Rectal smooth muscle tissue (tissue), 1 donor: ENCODE measurements around the gene PLK4.
"Not testable (repeated sequence)": the region's sequence is repeated elsewhere in the genome, so short reads cannot be mapped to it uniquely, and the experiment has no call there.

ENCODE experiments used
- H3K27ac ChIP-seq: one replicate; pipeline ENCODE4 v1.7.0; 2013; ENCODE audit warnings: low read depth, low read length, inconsistent platforms
- H3K27me3 ChIP-seq: one replicate; pipeline ENCODE4 v1.7.0; 2013; ENCODE audit warnings: low read length; ENCODE audit not compliant: control insufficient read depth, insufficient read depth
- H3K36me3 ChIP-seq: one replicate; pipeline ENCODE4 v1.7.0; 2013; ENCODE audit warnings: low read length; ENCODE audit not compliant: control insufficient read depth, insufficient read depth
- H3K4me1 ChIP-seq: one replicate; pipeline ENCODE4 v1.7.0; 2013; ENCODE audit warnings: low read length; ENCODE audit not compliant: control insufficient read depth, insufficient read depth
- H3K4me3 ChIP-seq: one replicate; pipeline ENCODE4 v1.7.0; 2013; ENCODE audit warnings: low read length
- H3K9ac ChIP-seq: one replicate; pipeline ENCODE4 v1.7.0; 2013; ENCODE audit warnings: low read length

The PLK4 gene

DNA sequence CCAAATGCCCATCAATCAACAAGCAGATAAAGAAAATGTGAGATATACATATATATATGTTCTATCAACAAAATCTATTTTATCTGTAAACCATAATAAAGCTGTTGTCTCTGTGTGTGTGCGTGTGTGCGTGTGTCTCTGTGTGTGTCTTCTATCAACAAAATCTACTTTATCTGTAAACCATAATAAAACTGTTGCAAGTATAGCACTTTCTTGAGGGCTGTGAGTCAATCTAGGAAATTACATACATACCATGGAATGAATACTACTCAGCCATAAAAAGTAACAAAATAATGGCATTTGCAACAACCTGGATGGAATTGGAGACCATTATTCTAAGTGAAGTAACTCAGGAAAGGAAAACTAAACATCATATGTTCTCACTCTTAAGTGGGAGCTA, 12.5 kb upstream of the PLK4 start:
- H3K36me3 ChIP-seq: no peaks in the 10 kb centered on the region
- no peaks in the 10 kb centered on the region for H3K27me3 ChIP-seq
- no peak overlapping the region for H3K9ac ChIP-seq
- no peak overlapping the region for H3K4me3 ChIP-seq
- peaks cover 2% of the 10 kb centered on the region for H3K4me1 ChIP-seq
- no peak overlapping the region for H3K27ac ChIP-seq

DNA sequence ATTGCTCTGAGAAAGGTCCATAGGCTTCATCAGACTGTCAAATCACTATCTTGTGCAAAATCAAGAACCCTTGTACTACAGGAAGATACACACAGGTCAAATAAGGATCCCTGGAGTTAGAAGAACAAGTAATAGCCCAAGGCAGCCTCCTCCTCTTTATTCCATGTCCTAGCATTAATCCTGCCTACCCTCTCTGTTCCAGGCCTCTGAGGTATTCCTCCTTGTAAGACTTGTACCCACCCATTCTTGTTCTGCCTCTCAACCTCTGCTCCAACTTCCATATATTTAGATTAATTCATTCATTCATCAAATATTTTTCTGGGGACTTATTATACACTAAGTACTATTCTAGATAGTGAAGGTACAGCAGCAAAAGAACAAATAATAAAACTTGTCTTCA, 10.4 kb upstream of the PLK4 start:
- Histone ChIP-seq H3K4me3 (no peak overlapping the region), H3K9ac (no peak overlapping the region), H3K27ac (peak overlapping the region; percentile 32), H3K4me1 (peaks cover 2% of the 10 kb centered on the region), H3K27me3 (no peaks in the 10 kb centered on the region), H3K36me3 (no peaks in the 10 kb centered on the region)

DNA sequence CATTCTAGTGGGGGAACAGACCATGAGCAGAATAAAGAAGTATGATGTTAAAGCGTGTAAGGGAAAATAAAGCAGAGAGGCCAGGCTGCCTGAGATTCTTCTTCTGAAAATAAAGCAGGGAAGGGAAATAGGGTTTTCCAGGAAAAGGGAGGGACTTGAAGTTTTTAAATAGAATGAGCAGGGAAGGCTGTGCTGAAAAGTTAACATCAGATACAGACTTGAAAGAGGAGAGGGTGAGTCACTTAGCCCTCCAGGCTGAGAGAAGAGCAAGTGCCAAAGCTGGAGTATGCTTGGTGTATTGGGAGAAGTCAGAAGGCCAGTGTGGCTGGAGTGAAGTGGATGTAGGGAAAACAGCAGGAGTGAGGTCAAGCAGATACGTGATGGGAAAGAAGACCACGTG, 10.0 kb upstream of the PLK4 start:
- H3K4me1 ChIP-seq: peaks cover 2% of the 10 kb centered on the region
- H3K9ac ChIP-seq: no peak overlapping the region
- H3K4me3 ChIP-seq: no peak overlapping the region
- no peaks in the 10 kb centered on the region for H3K27me3 ChIP-seq
- no peaks in the 10 kb centered on the region for H3K36me3 ChIP-seq
- no peak overlapping the region for H3K27ac ChIP-seq

DNA sequence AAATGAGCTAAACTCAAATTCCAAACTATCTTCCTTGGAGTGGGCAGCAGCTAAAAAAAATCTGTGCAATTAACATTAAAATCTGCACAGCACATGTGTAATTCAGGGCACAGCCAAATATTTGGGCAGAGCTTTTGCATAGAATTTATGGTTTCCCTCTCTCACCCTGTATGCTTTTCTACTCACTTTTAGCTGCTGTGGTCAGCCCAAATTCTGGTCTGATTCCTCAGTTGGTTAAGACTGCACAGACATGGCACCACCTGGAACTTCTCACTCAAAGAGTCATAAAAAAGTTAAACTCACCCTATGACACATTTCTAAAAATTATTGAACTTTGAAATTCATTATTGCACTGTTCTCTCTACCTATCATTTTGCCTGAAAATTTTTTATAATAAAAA, 4.9 kb upstream of the PLK4 start:
- Histone ChIP-seq H3K4me3 (no peak overlapping the region), H3K36me3 (no peaks in the 10 kb centered on the region), H3K27ac (no peak overlapping the region), H3K4me1 (peaks cover 2% of the 10 kb centered on the region), H3K27me3 (no peaks in the 10 kb centered on the region), H3K9ac (no peak overlapping the region)

DNA sequence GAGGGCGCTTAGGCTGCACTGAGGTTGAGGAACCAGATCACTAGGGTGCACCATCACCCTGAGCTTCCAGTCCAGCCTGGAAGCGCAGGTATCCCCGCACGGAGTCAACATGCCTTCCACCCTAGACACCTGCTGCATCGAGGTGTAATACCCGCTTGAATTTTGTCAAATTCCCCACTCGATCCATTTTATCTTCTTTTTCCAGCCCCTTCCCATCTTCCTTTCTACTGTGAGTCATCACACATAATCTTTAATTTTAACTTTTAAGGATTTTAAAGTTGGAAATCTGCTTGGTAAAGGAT, 821 bp downstream of the PLK4 start:
- no peaks in the 10 kb centered on the region for H3K36me3 ChIP-seq
- no peaks in the 10 kb centered on the region for H3K27me3 ChIP-seq
- peak overlapping the region; percentile 96 for H3K4me3 ChIP-seq
- no peak overlapping the region for H3K27ac ChIP-seq
- peaks cover 4% of the 10 kb centered on the region for H3K4me1 ChIP-seq
- no peak overlapping the region for H3K9ac ChIP-seq

DNA sequence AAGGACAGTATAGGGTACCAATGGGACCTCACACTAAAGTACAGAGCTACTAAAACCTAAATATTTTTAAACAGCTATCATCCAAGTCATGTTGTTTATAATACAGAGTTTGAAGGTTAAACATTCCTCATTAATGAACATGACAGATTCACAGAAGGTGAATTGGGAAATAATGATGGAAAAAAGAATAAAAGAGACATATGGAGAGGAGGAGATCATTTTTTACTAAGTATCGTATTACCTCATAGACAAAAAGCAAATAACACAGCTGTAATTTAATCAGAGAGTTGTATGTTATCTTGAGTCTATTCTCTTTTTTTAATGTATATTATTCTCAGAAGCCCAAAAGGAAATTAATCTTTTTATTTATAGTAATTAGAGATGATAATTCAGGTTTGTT, 7.9 kb downstream of the PLK4 start:
- Histone ChIP-seq H3K27me3 (no peaks in the 10 kb centered on the region), H3K27ac (no peak overlapping the region), H3K4me3 (no peak overlapping the region), H3K9ac (no peak overlapping the region), H3K4me1 (no peaks in the 10 kb centered on the region), H3K36me3 (no peaks in the 10 kb centered on the region)

DNA sequence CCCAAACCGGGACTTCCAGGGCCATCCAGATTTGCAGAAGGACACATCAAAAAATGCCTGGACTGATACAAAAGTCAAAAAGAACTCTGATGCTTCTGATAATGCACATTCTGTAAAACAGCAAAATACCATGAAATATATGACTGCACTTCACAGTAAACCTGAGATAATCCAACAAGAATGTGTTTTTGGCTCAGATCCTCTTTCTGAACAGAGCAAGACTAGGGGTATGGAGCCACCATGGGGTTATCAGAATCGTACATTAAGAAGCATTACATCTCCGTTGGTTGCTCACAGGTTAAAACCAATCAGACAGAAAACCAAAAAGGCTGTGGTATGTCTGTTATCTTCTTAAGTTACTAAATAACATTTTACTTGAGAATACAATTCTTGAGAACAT, 9.2 kb downstream of the PLK4 start:
- Histone ChIP-seq H3K27me3 (no peaks in the 10 kb centered on the region), H3K36me3 (no peaks in the 10 kb centered on the region), H3K4me1 (no peaks in the 10 kb centered on the region), H3K9ac (no peak overlapping the region), H3K27ac (no peak overlapping the region), H3K4me3 (no peak overlapping the region)

DNA sequence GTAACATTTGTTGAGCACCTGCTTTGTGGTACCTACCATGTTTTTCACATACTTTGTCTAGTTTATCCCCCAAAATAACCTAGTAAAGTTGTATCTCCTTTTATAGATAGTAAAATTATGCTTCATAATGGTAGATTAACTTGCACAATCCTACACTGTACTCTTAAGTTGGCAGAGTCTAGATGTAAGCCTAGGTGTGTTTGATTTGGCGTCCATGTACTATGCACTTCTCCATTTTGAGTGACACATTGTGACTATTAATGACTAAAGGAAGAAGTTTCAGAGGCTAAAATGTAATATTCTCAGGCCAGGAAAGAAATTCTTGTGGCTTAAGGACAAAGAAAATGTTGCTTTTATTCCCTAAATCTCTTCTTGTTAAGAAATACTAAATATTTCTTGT, 15.4 kb downstream of the PLK4 start:
- no peak overlapping the region for H3K9ac ChIP-seq
- no peaks in the 10 kb centered on the region for H3K36me3 ChIP-seq
- H3K4me3 ChIP-seq: no peak overlapping the region
- no peaks in the 10 kb centered on the region for H3K27me3 ChIP-seq
- H3K4me1 ChIP-seq: no peaks in the 10 kb centered on the region
- H3K27ac ChIP-seq: no peak overlapping the region

DNA sequence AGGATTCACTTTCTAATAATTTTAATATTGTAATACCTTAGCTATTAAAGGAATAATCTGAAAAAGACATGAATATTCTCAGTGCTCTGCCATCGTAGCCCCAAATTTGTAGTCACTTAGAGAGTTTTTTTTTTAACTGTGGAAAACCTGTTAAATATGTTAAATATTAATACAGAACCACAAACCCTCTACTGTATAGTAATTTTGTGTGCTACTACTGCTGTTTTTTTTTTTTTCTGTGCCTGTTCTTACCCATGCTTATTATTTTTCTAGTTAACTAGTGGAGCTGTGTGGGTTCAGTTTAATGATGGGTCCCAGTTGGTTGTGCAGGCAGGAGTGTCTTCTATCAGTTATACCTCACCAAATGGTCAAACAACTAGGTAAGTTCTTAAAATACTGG, 15.8 kb downstream of the PLK4 start:
- no peak overlapping the region for H3K9ac ChIP-seq
- no peaks in the 10 kb centered on the region for H3K27me3 ChIP-seq
- H3K4me1 ChIP-seq: no peaks in the 10 kb centered on the region
- H3K27ac ChIP-seq: no peak overlapping the region
- no peak overlapping the region for H3K4me3 ChIP-seq
- H3K36me3 ChIP-seq: no peaks in the 10 kb centered on the region

DNA sequence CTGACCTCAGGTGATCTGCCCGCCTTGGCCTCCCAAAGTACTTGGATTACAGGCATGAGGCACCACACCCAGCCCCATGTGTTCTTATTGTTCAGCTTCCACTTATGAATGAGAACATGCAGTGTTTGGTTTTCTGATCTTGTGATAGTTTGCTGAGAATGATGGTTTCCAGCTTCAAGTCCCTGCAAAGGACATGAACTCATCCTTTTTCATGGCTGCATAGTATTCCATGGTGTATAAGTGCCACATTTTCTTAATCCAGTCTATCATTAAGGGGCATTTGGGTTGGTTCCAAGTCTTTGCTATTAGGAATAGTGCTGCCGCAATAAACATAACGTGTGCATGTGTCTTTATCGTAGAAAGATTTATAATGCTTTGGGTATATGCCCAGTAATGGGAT, 19.0 kb downstream of the PLK4 start:
- H3K9ac ChIP-seq, H3K27ac ChIP-seq, H3K36me3 ChIP-seq, H3K27me3 ChIP-seq, H3K4me3 ChIP-seq, H3K4me1 ChIP-seq: not testable (repeated sequence)

DNA sequence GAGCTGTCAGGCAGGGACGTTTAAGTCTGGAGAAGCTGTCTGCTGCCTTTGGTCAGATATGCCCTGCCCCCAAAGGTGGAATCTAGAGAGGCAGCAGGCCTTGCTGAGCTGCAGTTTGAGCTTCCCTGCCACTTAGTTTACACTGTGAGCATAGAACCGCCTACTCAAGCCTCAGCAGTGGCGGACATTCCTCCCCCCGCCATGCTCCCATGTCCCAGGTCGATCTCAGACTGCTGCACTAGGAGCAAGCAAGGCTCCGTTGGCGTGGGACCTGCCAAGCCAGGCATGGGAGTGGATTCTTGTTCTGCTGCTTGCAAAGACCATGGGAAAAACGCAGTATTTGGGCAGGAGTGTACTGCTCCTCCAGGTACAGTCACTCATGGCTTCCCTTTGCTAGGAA, 24.3 kb downstream of the PLK4 start:
- Histone ChIP-seq H3K9ac (no peak overlapping the region), H3K27me3 (no peaks in the 10 kb centered on the region), H3K4me1 (no peaks in the 10 kb centered on the region)

DNA sequence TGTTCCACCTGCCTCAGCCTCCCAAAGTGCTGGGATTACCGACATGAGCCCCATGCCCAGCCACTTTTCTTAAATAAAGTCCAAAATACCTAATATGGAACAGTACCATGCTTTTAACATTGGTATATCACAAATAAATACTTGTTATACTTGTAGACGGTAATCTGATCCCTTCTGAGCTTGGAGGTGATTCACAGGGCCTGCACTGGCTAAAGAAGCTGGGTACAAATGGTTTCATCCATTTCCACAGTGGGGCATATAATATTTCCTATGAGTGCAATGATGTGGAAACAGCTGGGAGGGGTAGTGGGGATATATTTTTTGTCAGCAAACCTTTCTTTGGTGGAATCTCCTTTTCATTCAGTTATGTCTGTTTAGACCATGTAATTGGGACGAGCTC, 35.8 kb downstream of the PLK4 start:
- Histone ChIP-seq H3K9ac (no peak overlapping the region), H3K4me1 (no peaks in the 10 kb centered on the region), H3K36me3 (peaks cover 4% of the 10 kb centered on the region), H3K4me3 (no peak overlapping the region), H3K27ac (no peak overlapping the region), H3K27me3 (no peaks in the 10 kb centered on the region)

More for the DNA sequence above, 24.3 kb downstream of the PLK4 start:
- Histone ChIP-seq H3K27ac (no peak overlapping the region), H3K36me3 (no peaks in the 10 kb centered on the region), H3K4me3 (no peak overlapping the region)

DNA sequence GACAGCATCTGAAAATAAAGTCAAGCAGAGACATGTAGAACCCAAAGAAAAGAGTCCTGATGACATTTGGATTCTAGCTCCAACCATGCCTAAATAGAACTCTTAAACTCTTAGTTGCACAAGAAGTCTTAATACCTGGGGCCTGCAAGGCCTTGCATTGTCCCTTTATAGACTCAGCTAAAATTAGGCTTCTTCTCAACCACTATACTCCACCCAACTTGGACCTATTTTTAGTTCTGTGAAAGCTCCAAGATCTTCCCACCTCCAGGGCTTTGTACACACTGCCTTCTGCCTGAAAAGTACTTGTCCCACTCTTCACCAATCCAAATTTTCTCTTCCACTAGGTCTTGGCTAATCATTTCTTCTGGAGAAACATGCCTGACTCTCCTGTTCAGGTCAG, 36.5 kb downstream of the PLK4 start:
- Histone ChIP-seq H3K9ac (no peak overlapping the region), H3K27me3 (no peaks in the 10 kb centered on the region), H3K36me3 (peaks cover 4% of the 10 kb centered on the region), H3K4me3 (no peak overlapping the region), H3K4me1 (no peaks in the 10 kb centered on the region), H3K27ac (no peak overlapping the region)

DNA sequence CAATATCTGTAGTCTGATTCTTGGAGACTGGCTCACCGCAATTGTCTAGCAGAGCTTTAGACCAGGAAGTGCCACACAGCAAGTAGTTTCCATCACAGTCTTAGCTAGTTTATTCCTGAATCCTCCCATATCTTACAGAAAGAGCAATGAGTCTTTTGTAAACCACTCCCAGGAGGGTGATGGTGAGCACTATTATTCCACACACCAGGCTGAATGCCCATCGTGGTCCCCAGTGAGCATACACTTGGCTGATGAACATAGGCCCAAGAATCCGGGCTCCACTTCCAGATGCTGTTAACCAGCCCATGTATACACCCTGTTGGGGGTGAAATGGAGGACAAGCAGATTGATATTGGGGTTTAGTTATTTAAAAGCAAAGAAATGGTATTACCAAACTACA, 39.8 kb downstream of the PLK4 start:
- H3K36me3 ChIP-seq: peaks cover 4% of the 10 kb centered on the region
- H3K27me3 ChIP-seq: no peaks in the 10 kb centered on the region
- H3K4me3 ChIP-seq: no peak overlapping the region
- no peaks in the 10 kb centered on the region for H3K4me1 ChIP-seq
- H3K27ac ChIP-seq: no peak overlapping the region
- H3K9ac ChIP-seq: no peak overlapping the region
